GM19395 (cell line): ENCODE data around the gene PSMC3.

ENCODE experiments used
- ATAC-seq: cut with Tn5 transposase; IDR thresholded peaks from one replicate; pipeline ENCODE4 v1.9.1; 2021; ENCODE audit warnings: mild to moderate bottlenecking, moderate library complexity; ENCODE audit not compliant: unreplicated experiment

PSMC3 gene

DNA sequence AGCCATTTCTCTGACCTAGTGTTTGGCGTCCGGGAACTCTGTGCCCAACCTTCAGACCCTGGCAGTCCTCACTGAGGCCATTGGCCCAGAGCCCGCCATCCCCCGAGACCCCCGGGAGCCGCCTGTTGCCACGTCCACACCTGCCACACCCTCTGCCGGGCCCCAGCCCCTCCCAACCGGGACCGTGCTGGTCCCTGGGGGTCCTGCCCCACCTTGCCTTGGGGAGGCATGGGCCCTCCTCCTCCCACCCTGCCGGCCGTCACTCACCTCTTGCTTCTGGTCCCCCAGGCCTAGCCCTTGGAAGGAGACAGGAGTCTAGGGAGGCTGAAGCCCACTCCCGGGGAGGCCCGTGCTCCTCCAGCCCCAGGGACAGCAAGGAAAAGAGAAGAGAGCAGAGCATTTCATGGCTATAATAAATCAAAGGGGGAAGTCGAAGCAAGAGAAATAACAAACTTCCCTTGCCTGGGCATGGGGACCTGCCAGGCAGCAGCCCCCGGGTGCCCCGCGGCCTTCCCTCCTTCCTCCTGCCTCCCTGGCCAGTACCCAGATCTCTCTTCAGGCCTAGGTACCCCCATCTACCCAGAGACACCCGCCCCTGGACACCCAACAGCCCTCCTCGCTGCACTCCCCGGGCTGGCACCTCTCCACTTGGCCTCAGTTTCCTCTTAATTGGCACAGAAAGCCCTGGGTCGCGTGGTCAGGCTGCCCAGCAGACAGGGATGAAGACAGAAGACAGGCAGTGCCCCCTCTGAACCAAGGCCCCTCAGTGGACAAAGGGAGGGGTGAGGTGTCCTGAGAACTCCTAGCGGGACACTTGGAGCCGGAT lies 30.8 kb downstream of the PSMC3 start:
- ATAC-seq: no peak

DNA sequence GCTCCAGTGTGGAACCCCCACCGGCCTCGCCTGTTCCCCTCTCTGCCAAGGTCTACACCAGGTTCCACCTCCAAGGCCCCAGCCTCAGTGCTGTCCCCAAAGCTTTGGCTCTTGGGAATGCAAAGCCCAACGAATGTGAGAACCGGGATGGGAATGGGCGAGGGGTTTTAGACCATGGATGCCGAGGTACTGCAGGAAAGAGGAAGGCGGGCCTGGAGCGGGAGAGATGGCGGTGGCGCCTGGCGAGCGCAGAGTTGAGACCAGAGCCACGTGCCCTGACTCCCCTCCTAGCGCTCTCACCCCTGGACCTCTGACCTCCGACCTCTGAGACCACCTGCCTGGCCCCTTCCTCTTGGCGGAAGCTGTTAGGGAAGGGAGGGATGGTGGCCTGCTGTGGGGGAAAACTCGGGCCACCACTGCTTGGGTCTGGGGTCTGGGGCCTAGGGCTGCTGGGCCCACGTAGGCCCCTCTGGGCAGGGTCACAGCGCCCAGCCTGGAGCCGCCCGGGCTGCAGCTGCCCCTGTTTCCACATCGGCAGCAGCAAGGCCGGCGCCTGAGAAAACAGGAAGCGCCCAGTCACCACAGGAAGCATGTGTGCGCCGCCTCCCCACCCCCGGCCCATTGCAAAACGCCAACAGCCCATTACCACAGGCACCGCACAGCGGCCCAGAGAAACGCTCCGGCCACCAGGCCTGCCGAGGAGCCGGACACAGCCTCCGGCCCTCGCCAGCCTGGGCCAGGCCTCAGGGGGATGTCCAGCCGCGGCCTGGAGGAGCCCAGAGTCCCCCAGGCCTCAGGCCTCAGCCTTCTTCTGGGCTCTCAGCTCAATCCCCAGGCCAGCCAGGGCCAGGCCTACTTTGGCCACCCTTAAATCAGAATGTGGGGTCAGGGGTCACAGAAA lies 31.7 kb downstream of the PSMC3 start:
- peak; percentile 65 for ATAC-seq

DNA sequence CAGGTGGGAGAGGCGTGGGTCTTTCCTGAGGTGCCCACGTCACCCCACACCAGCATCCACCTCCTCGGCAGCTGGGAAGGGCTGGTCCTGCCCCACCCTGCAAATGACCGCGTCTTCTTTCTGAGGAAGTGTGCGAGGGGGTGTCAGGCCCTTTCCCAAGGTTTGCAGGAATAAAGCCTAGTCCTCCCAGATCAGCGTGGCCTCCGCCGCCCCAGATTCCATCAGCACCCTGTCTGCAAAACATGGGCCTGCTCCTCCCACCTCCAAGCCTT lies 32.3 kb downstream of the PSMC3 start:
- ATAC-seq: no peak

DNA sequence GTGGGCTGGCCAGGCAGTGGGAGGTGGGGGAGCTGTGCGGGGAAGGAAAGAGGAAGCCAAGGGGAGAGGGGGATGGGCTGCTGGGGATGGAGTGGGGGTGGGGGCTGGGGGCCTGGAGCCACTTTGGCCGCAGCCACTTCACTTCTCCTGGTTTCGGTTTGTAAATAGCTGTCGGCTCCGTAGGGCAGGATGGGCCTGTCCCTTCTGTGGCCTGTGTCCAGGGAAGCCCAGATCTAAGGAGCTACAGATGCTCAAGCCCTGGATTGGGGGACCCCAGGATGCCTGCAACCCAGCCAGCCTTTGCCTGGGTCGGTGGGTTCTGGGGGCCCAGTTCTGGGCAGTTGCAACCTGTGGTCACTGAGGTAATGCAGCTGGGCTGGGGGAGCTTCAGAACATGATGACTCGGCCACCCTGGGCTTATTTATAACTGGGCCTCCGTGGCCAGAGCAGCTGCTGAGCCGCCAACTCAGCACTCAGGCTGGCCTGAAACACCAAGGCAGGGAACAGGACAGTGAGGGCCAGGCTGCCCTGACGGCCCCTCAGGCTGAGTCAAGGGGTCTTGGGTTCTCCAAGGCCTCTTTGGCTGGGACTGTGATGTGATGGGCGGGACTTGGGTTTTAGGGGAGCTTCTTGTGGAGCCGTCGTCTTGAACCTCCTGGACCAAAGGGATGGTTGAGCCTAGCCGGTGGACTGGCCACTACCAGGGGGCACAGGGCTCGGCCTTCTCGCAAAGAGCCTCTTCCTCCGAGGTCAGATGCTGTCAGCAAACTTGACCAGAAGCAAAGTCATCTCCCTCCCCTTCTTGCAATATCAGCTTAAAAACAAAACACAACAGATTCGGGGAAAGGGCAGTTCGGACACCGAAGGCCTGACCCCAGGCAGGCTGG lies 32.8 kb downstream of the PSMC3 start:
- ATAC-seq: no peak

DNA sequence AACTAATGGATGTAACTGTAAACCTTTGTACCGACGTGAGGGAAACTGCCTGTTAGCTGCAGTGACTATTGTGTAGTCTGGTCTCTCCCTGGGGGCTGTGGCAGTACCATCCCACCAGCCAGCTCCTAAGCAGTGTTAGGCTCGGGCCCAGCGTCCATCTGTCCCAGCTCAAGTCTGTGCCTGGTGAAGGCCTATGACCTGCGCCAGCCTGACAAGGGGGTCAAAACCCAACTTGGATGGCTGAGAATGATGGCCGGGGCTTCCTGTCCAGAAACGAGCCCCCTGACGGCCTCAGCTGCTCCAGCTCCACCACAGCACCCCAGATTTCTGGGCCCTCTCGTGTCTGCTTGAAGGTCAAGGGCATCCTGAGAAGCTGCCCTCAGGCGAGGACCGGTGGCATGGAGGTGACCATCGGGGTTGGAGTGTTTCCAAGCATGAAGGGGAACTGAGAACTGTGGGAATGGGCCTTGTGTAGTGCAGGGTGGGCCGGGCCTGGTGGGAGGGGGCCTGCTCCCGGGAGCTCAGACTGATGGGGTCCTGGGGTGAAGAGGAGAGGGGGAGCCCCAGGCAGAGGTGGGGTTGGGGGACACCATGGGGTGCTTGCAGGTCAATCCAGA lies 33.6 kb downstream of the PSMC3 start:
- ATAC-seq: no peak

DNA sequence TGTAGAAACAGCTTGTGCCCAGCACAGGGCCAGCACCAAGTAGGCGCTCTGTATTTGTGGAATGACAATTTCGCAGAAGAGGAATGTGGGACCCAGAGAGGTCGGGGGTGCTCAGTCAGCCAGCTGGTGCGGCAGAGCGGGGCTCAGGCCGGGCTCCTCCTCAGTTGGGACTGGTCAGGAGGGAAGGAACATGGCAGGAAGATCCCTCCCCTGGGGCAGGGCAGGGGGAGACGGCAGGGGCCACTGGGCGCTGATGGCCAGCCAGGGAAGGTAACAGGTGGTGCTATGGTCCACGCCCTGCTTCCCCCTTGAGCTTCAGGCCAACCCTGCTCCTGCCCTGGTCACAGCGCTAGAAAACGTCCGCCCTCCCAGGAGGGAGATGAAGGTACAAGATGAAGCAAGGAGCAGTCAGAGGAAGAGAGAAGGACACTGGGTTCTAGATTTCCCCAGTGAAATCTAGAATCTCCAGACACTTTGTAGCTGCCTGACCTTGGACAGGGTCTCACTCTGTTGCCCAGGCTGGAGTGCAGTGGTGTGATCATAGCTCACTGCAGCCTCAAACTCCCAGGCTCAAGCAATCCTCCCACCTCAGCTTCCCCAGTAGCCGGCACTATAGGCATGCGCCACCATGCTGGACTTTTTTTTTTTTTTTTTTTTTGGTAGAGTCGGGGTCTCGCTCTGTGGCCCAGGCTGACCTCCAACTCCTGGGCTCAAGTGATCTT lies 34.4 kb downstream of the PSMC3 start:
- ATAC-seq: no peak

DNA sequence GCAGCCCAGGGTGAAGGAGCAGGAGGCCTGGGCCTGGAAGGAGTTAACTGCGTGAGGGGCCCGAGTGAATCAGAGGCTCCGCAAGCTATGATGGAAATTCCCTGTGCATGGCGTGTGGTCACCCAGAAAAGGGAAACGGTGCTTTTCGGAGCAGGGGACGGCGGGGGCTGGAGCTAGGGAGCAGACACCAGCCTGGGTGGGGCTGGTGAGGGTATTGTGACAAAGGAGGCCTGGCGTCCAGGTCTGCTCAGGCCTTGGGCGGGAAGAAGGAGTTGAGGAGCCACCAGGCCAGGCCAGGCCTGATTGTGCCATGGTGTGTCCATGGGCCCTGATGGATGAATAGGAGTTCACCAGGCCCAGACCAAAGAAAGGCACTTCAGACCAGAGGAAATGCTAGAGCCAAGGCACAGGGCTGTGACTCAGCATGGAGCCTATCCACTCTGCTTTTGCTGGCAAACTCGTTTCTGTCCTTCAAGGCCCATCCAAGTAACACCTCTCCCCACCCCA lies 35.1 kb downstream of the PSMC3 start:
- no peak for ATAC-seq

DNA sequence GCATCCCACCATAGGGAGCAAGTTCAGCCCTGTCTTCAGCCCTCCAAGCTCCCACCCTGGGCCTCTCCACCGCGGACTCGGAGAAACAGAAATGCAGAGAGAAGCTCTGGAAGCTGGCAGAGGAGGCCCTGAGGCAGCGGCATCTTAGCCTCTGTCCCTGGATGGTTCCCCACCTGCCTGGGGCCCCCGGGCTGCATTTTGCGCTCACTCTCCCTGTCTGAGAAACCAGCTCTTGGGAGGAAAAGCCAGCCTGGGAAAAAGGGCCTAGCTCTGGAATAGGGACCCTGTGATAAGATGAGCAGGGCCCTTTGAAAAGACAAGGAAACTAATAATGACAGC lies 35.8 kb downstream of the PSMC3 start:
- no peak for ATAC-seq

DNA sequence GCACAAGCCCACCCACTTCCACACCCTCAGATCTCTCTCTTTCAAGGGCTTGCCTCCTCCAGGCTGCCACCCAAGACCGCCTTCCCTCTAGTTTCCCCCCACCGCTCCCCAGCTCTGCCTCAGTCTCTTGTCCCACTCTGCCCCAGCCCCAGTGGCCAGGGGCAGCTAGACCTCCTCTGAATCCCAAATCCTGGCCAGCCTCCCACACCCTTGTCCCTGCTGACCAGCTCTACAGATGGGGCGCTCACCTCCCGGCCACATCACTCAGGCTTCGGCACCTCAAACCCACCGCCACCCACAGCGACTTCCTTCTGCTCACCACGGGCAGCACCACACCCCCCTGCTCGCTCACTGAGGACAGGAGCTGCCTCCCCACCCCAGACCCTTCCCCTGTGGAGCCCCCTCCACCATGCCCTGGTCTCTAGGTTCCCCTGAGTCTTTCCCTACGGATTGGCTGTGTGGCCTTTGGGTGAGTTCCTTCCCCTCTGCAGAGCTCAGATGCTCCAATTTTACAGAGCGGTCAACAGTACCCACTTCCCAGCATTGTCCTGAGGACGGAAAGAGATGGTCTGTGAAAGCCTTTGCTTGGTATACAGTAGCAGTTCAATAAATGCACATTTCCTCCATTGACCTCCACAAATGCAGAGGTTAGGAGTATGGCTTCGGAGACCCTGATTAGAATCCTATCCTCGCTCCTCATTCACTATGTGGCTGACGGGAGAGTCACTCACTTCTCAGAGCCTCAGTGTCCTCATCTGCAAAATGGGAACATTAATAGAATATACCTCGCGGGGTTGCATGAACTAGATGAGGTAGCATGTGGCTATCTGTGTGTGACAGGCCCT lies 36.4 kb downstream of the PSMC3 start:
- no peak for ATAC-seq

DNA sequence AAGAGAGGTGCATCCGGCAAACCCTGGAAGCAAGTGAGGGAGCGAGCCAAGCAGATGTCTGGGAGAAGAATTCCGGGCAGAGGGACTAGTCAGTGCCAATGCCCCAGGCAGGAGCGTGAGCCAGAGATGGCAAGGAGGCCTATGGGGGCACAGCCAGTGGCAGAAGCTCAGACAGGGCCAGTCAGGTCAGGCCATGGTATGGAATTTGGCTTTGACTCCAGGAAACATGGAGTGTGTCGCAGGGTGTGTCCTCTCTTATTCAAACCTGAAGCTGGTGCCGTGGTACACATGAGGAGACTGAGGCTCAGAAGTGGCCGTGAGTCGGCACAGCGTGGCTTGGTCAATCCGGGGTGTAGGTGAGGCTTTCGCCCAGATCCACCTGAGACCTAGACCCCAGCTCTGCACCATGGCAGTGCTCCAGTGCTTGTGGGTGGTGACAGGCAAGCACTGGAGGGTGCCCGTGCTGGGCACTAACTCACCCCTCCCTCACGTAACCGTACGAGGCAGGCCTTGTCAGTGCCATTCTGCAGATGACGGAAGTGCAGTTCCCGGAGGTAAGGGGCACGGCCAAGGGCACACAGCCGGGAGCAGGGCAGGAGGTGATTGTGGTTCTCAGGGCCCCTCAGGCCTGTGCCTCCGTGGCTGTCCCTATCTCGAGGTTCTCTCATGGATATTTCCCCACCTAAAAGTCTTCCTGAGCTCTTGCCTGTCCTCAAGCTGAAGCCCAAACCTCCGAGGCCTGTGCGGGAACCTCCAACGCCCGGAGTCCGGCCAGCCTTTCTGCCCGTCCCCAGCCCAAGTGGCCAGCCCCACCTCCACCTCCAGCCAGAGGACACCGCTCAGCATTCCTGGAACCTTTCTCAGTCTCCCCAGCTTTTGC lies 37.3 kb downstream of the PSMC3 start:
- no peak for ATAC-seq

DNA sequence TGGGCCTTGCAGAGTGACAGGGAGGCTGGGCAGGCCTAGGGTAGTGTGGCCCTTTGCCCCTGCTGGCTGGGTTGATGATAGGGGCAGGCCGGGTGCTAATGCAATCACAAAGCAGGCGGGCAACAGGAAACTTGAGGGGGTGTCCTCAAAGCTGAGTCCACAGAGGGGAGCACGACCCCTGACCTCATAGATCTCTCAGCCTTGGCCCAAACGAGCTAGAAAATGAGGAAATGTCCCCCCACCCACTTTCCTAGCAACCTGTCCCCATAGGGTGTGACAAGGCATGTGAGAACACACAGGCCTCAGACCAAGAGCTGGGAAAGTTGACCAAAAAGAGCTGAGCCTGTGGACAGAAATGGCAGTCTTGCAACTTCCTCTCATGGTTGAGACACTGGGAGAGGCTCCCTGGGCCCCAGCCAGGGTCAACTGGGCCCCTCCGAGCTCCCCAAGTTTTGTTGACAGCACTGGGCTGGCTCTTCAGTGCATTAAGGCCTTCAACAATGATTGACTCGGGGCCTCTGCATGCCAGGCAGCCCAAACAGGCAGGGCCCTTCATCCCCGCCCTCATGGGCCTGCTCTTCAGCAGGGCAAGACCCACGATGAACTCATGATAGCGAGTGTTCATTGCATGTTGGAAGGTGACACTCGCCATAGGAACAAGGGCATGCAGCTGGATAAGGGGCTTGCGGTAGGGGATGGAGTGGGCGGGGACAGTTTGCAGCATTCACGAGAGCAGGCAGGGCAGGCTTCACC lies 38.1 kb downstream of the PSMC3 start:
- no peak for ATAC-seq

DNA sequence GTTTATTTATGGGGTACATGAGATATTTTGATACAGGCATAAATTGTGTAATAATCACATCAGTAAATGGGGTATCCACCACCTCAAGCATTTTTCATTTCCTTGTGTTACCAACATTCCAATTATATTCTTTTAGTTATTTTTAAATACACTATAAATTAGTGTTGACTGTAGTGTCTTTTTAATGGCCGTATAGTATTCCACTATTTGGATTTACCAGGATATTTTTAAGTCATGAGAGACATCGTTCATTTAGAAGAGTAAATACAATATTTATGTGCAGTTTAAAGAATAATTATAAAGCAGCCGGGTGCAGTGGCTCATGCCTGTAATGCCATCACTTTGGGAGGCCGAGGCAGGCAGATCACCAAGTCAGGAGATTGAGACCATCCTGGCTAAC lies 41.7 kb downstream of the PSMC3 start:
- no peak for ATAC-seq

DNA sequence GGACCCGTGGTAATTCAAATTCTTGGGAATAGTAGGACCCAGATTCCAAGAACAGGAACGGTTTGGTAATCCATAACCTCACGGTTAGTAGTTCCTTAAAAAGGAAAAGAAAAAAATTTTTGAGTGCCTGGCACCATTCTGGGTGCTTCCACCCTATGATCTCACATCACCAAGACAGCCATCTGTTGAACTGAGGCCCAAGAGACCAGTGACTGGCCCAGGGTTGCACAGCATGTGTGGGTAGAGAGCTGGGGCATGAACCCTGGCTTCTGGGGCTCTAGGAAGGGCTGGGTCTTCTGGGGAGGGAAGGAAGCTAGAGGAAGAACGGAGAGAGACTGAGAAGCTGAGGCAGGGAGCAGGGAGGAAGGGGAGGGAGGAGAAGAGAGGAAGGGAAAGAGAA lies 43.2 kb downstream of the PSMC3 start:
- no peak for ATAC-seq

DNA sequence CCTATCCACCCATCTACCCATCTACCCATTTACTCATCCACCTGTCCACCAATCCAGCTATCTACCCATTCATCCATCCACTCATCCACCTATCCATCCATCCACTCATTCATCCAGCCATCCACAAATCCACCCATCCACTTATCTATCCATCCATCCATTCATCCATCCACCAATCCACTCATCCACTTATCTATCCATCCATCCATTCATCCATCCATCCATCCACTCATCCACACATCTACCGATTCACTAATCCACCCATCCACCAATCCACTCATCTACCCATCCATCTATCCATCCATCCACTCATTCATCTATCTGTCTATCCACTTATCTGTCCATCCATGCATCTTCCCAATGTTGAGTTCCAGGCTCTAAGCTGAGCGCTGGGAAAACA lies 46.2 kb downstream of the PSMC3 start:
- no peak for ATAC-seq

DNA sequence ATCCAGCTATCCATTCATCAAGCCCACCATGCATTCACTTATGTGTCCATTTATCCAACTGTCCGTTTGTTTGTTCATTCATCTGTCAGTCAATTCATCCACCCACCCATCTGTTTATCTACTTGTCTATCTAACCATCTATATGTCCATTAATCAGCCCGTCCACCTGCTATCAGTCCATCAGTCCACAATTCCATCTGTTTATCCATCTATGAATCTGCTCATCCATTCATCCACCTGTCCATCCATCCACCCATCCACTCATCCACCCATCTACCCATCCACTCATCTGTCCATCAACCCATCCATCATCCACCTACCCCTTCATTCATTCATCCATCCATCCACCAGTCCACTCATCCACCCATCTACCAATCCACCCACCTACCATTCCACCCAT lies 46.9 kb downstream of the PSMC3 start:
- no peak for ATAC-seq

DNA sequence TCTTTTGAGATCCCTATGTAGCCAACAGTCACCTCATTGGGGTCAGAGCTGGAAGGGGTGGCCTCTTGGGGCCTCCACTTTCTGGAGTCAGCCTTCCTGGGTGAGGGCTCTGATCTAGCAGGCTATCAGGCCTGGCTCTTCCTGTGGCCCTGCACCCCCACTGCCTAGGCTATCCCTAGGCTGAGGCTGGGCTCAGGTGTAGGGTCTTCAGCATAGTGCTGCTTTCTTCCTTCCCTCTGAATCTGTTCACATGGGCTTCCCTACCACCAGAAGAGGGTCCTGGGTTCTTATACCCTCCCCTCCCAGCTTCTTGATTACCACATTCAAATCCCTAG lies 47.4 kb downstream of the PSMC3 start:
- ATAC-seq: peak; percentile 11

DNA sequence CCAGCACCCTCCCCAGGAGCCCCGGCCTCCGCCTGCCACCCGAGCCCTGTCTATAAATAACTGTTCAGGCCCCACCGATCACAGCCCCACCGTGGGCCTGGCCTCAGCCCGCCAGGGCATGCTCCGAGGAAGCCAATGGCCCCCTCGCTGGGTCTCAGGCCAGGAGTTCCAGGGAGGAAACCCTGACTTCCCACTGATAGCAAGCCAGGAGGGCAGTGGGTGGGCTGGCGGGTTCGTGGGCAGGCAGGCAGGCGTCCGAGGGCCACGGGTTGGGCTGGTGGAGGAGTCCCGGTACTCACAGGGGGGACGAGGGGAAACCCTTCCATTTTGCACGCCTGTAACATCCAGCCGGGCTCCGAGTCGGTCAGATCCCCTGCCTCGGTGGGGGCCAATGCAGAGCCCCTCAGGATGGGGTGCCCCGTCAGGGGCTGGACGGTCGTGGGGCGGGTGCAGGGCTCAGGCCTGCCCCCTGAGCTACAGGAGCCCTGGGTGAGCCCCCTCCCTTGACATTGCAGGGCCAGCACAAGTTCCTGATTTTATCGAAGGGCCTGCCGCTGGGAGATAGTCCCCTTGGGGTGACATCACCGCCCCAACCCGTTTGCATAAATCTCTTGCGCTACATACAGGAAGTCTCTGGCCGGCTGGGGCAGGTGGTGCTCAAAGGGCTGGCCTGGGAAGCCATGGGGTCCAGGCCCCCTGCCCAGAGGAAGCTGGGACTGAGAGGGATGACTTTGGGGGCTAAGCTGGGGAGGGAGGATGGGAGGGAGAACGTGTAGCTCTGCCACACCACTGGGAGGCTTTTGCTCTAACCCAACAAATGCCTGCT lies 48.0 kb downstream of the PSMC3 start, which contains the start of gene SPI1:
Gene SPI1, minus strand, starts transcription at position 538 of the 826 bp plus-strand sequence. Its CDS starts 194 bp downstream, at position 344.
- peak; percentile 83 for ATAC-seq
